ENCODE data around the gene MINDY4. TPM values are rescaled to one million over a fixed set of nuclear protein-coding genes. Genes with fewer than 3 reads are reported as not detected.

The MINDY4 gene
- total and polyA plus RNA-seq, 2 of the 8 experiments (the other 6 are each of a cell fraction or from before 2014, with no cell fraction given), result 1.3 to 3.6 TPM

GRCh38 chr7:30899066-30899465 lies 127.8 kb downstream of the MINDY4 start (continued):
- TF ChIP-seq CHD7 (IDR thresholded peaks at IDR 0.05; ENCODE audit: insufficient replicate concordance, low read length) (no peak), POU5F1 (IDR thresholded peaks at IDR 0.05; ENCODE audit: low read depth, low read length) (no peak), RNF2 (IDR thresholded peaks at IDR 0.05; ENCODE audit: borderline replicate concordance, low read depth, low read length, missing control alignments, poor library complexity, severe bottlenecking) (no peak), SP2 (IDR thresholded peaks at IDR 0.05; ENCODE audit: low read length) (no peak), BRCA1 (IDR thresholded peaks at IDR 0.05; ENCODE audit: low read depth, low read length) (no peak), MAFK (IDR thresholded peaks at IDR 0.05; ENCODE audit: low read depth, low read length) (no peak), SIN3A (conservative IDR thresholded peaks at IDR 0.05 in 1 of 2, IDR thresholded peaks at IDR 0.05 in 1 of 2; ENCODE audit: low read depth in 1 of 2, low read length in 2 of 2) (no peak), CTBP2 (IDR thresholded peaks at IDR 0.05; ENCODE audit: borderline replicate concordance, insufficient read depth, insufficient read length, low read length) (no peak), TAF1 (IDR thresholded peaks at IDR 0.05; ENCODE audit: low read depth, low read length) (no peak), E2F6 (IDR thresholded peaks at IDR 0.05) (no peak), SRF (IDR thresholded peaks at IDR 0.05; ENCODE audit: low read depth, low read length) (no peak)

All from H1 (cell line).